A549 (cell line): ENCODE data around the gene TRERF1. TPM values are rescaled to one million over a fixed set of nuclear protein-coding genes. Genes with fewer than 3 reads are reported as not detected.

Experiments
- ATAC-seq, 2 experiments: fragments of 200-7000 bp in 1 of 2; fragments of >200 bp in 1 of 2; cut with Nextera tagmentation in 1 of 2; cut with Tn5 transposase in 1 of 2; 3 replicates each; pipeline versions ENCODE4 v1.8.0 to v1.9.1; 2018 to 2020; ENCODE audit warnings: mild to moderate bottlenecking in 1 of 2, moderate library complexity in 1 of 2
- CTCF ChIA-PET: fragments of 300-600 bp; sonication (Branson Sonifier 250); formaldehyde crosslinking; extraction: SDS; loops from one replicate; lab custom pipeline; 2021; ENCODE audit warnings: antibody characterized with exemption, inconsistent platforms; lab: Yijun Ruan, JAX
- POLR2A ChIA-PET: fragments of 350-600 bp; formaldehyde crosslinking; extraction: SDS; loops from one replicate; lab custom pipeline; 2021; ENCODE audit warnings: antibody characterized with exemption, inconsistent platforms; lab: Yijun Ruan, JAX
- DNase-seq, 2 experiments: peaks; one replicate each; pipeline versions ENCODE4 v3.0.0 to v3.0.0-alpha.2; 2011 to 2016; ENCODE audit warnings: low read depth in 1 of 2, low spot score in 1 of 2
- FAIRE-seq: peaks from 2 replicates; lab custom pipeline; 2011; peaks lifted over from hg19 to GRCh38; lab: Jason Lieb, UNC
- H3K27ac ChIP-seq, 2 experiments: fragments of >200 bp; sonication (Bioruptor Twin); formaldehyde crosslinking; 3 replicates each; pipeline ENCODE4 v1.5.1; 2016 to 2017
- H3K4me1 ChIP-seq: fragments of >200 bp; sonication (Bioruptor Twin); formaldehyde crosslinking; 3 replicates; pipeline ENCODE4 v1.6.1; 2016
- H3K4me2 ChIP-seq: fragments of >200 bp; sonication (Bioruptor Twin); formaldehyde crosslinking; 3 replicates; pipeline ENCODE4 v1.6.1; 2016
- H3K4me3 ChIP-seq: fragments of >200 bp; sonication (Bioruptor Twin); formaldehyde crosslinking; 3 replicates; pipeline ENCODE4 v1.5.1; 2016
- H3K9me3 ChIP-seq: fragments of >200 bp; sonication (Bioruptor Twin); formaldehyde crosslinking; 3 replicates; pipeline ENCODE4 v1.6.1; 2016
- CBX2 ChIP-seq: fragments of 200-600 bp; sonication (generic); IDR thresholded peaks from 2 replicates; pipeline ENCODE4 v1.6.1; 2016; ENCODE audit warnings: low read depth, mild to moderate bottlenecking, borderline replicate concordance
- CEBPB ChIP-seq, 2 experiments: fragments of >200 bp in 1 of 2; sonication (Bioruptor Twin) in 1 of 2; formaldehyde crosslinking in 1 of 2; IDR thresholded peaks; 2 replicates each; pipeline ENCODE4 v1.6.1; 2012 to 2016
- CTCF ChIP-seq: fragments of >200 bp; sonication (Bioruptor Twin); formaldehyde crosslinking; IDR thresholded peaks from 3 replicates; pipeline ENCODE4 v1.5.1; 2016
- EHMT2 ChIP-seq: fragments of 200-600 bp; sonication (generic); IDR thresholded peaks from 2 replicates; pipeline ENCODE4 v1.6.1; 2016; ENCODE audit warnings: antibody characterized with exemption, low read depth, mild to moderate bottlenecking, moderate library complexity
- ELK1 ChIP-seq: fragments of 150-350 bp; IDR thresholded peaks from 2 replicates; pipeline ENCODE4 v1.6.1; 2014; ENCODE audit warnings: low read depth, mild to moderate bottlenecking, low read length
- EP300 ChIP-seq, 2 experiments: fragments of >200 bp; sonication (Bioruptor Twin); formaldehyde crosslinking; IDR thresholded peaks; 2 replicates in 1 of 2; 3 replicates in 1 of 2; pipeline ENCODE4 v1.6.1; 2016 to 2017
- HEYL ChIP-seq: fragments of 250-450 bp; sonication (Bioruptor Pico); IDR thresholded peaks from 2 replicates; pipeline ENCODE4 v1.8.0; 2021; ENCODE audit warnings: mild to moderate bottlenecking, moderate library complexity
- HMGXB4 ChIP-seq: fragments of 250-450 bp; sonication (Bioruptor Pico); IDR thresholded peaks from 2 replicates; pipeline ENCODE4 v1.5.0; 2021; ENCODE audit warnings: mild to moderate bottlenecking, moderate library complexity, borderline replicate concordance
- HOXA7 ChIP-seq: fragments of 250-450 bp; sonication (Bioruptor Pico); IDR thresholded peaks from 2 replicates; pipeline ENCODE4 v1.5.0; 2020; ENCODE audit warnings: mild to moderate bottlenecking, moderate library complexity
- JUN ChIP-seq, 2 experiments: fragments of >200 bp; sonication (Bioruptor Twin); formaldehyde crosslinking; IDR thresholded peaks; 2 replicates in 1 of 2; 3 replicates in 1 of 2; pipeline ENCODE4 v1.6.1; 2016 to 2017
- KDM1A ChIP-seq: fragments of 200-600 bp; sonication (generic); IDR thresholded peaks from 2 replicates; pipeline ENCODE4 v1.6.1; 2016; ENCODE audit warnings: low read depth, mild to moderate bottlenecking
- MAX ChIP-seq: IDR thresholded peaks from 2 replicates; pipeline ENCODE4 v1.6.1; 2012
- MYC ChIP-seq: IDR thresholded peaks from 2 replicates; pipeline ENCODE4 v1.6.1; 2012; ENCODE audit warnings: mild to moderate bottlenecking, inconsistent platforms, low read length, improper control_type of control experiment, borderline replicate concordance
- PBX3 ChIP-seq: IDR thresholded peaks from 2 replicates; pipeline ENCODE4 v1.6.1; 2012
- PHF8 ChIP-seq: fragments of 200-600 bp; sonication (generic); IDR thresholded peaks from 2 replicates; pipeline ENCODE4 v1.6.1; 2016; ENCODE audit warnings: low read depth, mild to moderate bottlenecking, antibody characterized with exemption, moderate library complexity, borderline replicate concordance
- POLR2A ChIP-seq: IDR thresholded peaks from 2 replicates; pipeline ENCODE4 v1.6.1; 2012; ENCODE audit warnings: mild to moderate bottlenecking, low read length
- POLR2AphosphoS2 ChIP-seq: conservative IDR thresholded peaks from 2 replicates; pipeline ENCODE4 v1.6.1; 2012; ENCODE audit warnings: low read length, improper control_type of control experiment, inconsistent platforms
- RCOR1 ChIP-seq: fragments of 150-350 bp; IDR thresholded peaks from 2 replicates; pipeline ENCODE4 v1.6.1; 2014; ENCODE audit warnings: antibody characterized with exemption, low read length, low read depth
- REST ChIP-seq: fragments of 200-600 bp; sonication (generic); IDR thresholded peaks from 2 replicates; pipeline ENCODE4 v1.6.1; 2016; ENCODE audit warnings: antibody characterized with exemption, mild to moderate bottlenecking, moderate library complexity
- TFCP2L1 ChIP-seq: fragments of 250-450 bp; sonication (Bioruptor Pico); IDR thresholded peaks from 2 replicates; pipeline ENCODE4 v1.5.0; 2021; ENCODE audit warnings: mild to moderate bottlenecking
- USF2 ChIP-seq: fragments of 450-650 bp; IDR thresholded peaks from 2 replicates; pipeline ENCODE4 v1.6.1; 2014; ENCODE audit warnings: antibody characterized with exemption
- ZC3H11A ChIP-seq: fragments of 450-650 bp; IDR thresholded peaks from 2 replicates; pipeline ENCODE4 v1.6.1; 2014; ENCODE audit warnings: antibody characterized with exemption, mild to moderate bottlenecking
- ZFP36 ChIP-seq: fragments of 450-650 bp; IDR thresholded peaks from 2 replicates; pipeline ENCODE4 v1.6.1; 2014; ENCODE audit warnings: borderline replicate concordance; ENCODE audit not compliant: partially characterized antibody
- ZNF302 ChIP-seq: fragments of 250-450 bp; sonication (Bioruptor Pico); IDR thresholded peaks from 2 replicates; pipeline ENCODE4 v1.9.0; 2021; ENCODE audit warnings: inconsistent platforms, mild to moderate bottlenecking, moderate library complexity
- ZSCAN20 ChIP-seq: fragments of 250-450 bp; sonication (Bioruptor Pico); IDR thresholded peaks from 2 replicates; pipeline ENCODE4 v1.8.0; 2022; ENCODE audit warnings: mild to moderate bottlenecking, moderate library complexity
- WGBS: methylation state at CpG from one replicate; pipeline ENCODE4 v1.1.6; 2017; ENCODE audit errors: missing lambda C conversion rate; 5-methylcytosine and 5-hydroxymethylcytosine counted together
- polyA plus RNA-seq, 4 experiments: library from polyadenylated mRNA; depleted of rRNA in 3 of 4; stranded (reverse); fragments of >200 nt; fragmentation: RNase III in 1 of 4; extraction: RNeasy Plus Mini Kit Qiagen cat#74134 plus additional on column Dnase treatment in 1 of 4; gene quantifications; 2 replicates in 3 of 4; 3 replicates in 1 of 4; pipeline ENCODE4 v1.2.3, GENCODE V29; 2011 to 2017

The TRERF1 gene
- polyA plus RNA-seq, 2 of the 4 experiments (the other 2 are of a cell fraction) = 2.4 to 3.5 TPM

GRCh38 chr6:42314571-42315258 is 137.0 kb downstream of the TRERF1 start:
- no peaks in the 10 kb centered on the region for H3K9me3 ChIP-seq
- WGBS = 78% methylated on average over 10 of the region's 10 CpGs
- no peak overlapping the region for H3K4me3 ChIP-seq
- no peak for TF ChIP-seq ZC3H11A
- TF ChIP-seq HEYL (CRISPR knock-in tag) = no peak
- no peak for TF ChIP-seq ZSCAN20 (CRISPR knock-in tag)
- no peak for TF ChIP-seq KDM1A
- no peak for TF ChIP-seq CBX2
- TF ChIP-seq ZNF302 (CRISPR knock-in tag) = no peak
- TF ChIP-seq HOXA7 (CRISPR knock-in tag) = no peak
- TF ChIP-seq CTCF = no peak
- TF ChIP-seq EP300 (IDR thresholded peaks at IDR 0.05) = no peak
- no peak for TF ChIP-seq RCOR1
- no peak for TF ChIP-seq PBX3
- TF ChIP-seq USF2 = no peak
- no peak for TF ChIP-seq MAX
- no peak for TF ChIP-seq CEBPB (IDR thresholded peaks at IDR 0.05)
- no peak for TF ChIP-seq ZFP36
- no peak for TF ChIP-seq EHMT2
- TF ChIP-seq POLR2AphosphoS2 = no peak
- peak overlapping the region; percentile 92 for H3K4me2 ChIP-seq
- POLR2A ChIA-PET = no interaction called here
- peak overlapping the region; percentile 92 to 94 for H3K27ac ChIP-seq
- FAIRE-seq (no peak), DNase-seq (no peak), ATAC-seq (no peak)
- peaks cover 51% of the 10 kb centered on the region for H3K4me1 ChIP-seq
- CTCF ChIA-PET = interaction anchor here (0.7 to 2.0 kb wide), 3 partner anchors 24 to 233 kb away, joined by 3 to 6 read pairs (median 3); no protein-coding TSS in a partner anchor

GRCh38 chr6:42313941-42314570 is 137.7 kb downstream of the TRERF1 start:
- WGBS = 85% methylated on average over 9 of the region's 9 CpGs
- no peak for ATAC-seq
- TF ChIP-seq MYC (no peak), ELK1 (no peak), CEBPB (IDR thresholded peaks at IDR 0.05) (no peak), PHF8 (no peak), TFCP2L1 (CRISPR knock-in tag) (no peak), JUN (IDR thresholded peaks at IDR 0.05) (no peak), MAX (no peak), REST (no peak), HMGXB4 (no peak), POLR2A (no peak)

More at GRCh38 chr6:42313941-42314570, 137.7 kb downstream of the TRERF1 start:
- Histone ChIP-seq H3K27ac (peak overlapping the region; percentile 92 to 94), H3K4me1 (peaks cover 51% of the 10 kb centered on the region), H3K4me3 (no peak overlapping the region), H3K4me2 (peak overlapping the region; percentile 92), H3K9me3 (no peaks in the 10 kb centered on the region)
- DNase-seq (no peak), FAIRE-seq (no peak)
- ChIA-PET CTCF (interaction anchor here (0.8 to 2.0 kb wide), 3 partner anchors 16 to 234 kb away, joined by 3 to 6 read pairs (median 3); no protein-coding TSS in a partner anchor), POLR2A (interaction anchor here (0.6 kb wide), 1 partner anchor 538 kb away, joined by 3 read pairs; no protein-coding TSS in a partner anchor)
